ENCODE data around the gene SFI1.

DNA sequence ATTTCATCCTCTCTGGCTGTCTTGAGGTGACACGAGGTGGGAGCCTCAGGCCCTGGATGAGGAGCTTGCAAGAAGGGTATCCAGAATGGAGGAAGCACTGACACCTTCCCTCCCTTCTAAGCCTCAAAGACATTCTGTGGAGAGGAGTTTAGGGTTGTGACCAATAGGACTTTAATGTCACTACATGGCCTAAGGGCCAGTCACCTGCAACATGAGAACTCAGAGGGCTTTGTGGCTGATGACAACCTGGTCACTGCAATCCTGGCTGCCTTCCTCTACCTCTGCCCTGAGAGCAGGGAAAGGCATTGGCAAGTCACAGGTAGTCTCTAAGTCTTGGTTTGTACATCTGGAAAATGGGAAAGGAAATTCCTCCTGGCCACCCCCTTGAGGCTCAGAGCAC, 132.0 kb downstream of the SFI1 start:
- TF ChIP-seq, protein P1, sequence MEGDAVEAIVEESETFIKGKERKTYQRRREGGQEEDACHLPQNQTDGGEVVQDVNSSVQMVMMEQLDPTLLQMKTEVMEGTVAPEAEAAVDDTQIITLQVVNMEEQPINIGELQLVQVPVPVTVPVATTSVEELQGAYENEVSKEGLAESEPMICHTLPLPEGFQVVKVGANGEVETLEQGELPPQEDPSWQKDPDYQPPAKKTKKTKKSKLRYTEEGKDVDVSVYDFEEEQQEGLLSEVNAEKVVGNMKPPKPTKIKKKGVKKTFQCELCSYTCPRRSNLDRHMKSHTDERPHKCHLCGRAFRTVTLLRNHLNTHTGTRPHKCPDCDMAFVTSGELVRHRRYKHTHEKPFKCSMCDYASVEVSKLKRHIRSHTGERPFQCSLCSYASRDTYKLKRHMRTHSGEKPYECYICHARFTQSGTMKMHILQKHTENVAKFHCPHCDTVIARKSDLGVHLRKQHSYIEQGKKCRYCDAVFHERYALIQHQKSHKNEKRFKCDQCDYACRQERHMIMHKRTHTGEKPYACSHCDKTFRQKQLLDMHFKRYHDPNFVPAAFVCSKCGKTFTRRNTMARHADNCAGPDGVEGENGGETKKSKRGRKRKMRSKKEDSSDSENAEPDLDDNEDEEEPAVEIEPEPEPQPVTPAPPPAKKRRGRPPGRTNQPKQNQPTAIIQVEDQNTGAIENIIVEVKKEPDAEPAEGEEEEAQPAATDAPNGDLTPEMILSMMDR (IDR thresholded peaks at IDR 0.05) = no peak
- TF ChIP-seq POLR2A (IDR thresholded peaks at IDR 0.05) = no peak

Measured in esophagus squamous epithelium (tissue), 4 donors.